ENCODE measurements around the gene EIF2AK3.
"Not testable (repeated sequence)": the region's sequence is repeated elsewhere in the genome, so short reads cannot be mapped to it uniquely, and the experiment has no call there.

The EIF2AK3 gene

DNA sequence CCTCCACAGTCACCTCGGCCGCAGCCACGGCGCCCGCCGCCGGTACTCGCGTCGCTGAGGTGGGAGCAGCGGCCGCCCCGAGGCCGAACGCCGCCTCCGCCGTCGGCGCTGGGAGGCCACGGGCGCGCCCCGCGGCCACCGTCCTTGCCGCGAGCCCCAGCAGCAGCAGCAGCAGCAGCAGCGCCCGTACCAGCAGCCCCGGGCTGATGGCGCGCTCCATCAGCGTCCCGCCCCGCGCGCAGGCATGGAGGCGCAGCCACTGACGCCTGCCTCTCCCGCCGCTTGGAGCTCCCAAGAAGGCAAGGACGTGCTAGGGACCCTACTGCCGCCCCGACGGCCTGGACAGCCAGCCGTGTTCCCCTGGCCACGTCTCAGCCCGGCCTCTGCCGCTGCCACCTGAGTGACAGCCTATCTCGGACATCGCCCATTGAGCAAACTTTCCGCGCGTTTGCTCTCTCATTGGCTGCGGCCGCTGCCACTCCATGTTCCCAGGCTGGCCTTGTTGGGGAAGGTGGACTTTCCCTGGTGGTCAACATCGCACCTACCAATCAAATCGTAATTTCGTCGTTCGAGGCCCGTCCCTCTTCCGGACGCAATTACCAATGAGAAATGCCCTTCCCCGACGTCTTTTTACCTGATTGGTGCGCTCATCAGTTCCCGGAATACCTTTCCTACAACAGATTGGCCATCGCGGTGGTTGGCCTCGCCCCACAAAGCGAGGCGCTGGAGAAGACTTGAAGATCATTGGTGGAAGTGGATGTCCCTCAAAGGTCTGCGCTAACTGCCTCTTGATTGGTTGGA, at the start of gene EIF2AK3:
TSS of gene EIF2AK3 (minus strand) at position 410 of the 801 bp plus-strand sequence. CDS start at position 220, 190 bp downstream.
- peak; percentile 91 to 92 for DNase-seq

DNA sequence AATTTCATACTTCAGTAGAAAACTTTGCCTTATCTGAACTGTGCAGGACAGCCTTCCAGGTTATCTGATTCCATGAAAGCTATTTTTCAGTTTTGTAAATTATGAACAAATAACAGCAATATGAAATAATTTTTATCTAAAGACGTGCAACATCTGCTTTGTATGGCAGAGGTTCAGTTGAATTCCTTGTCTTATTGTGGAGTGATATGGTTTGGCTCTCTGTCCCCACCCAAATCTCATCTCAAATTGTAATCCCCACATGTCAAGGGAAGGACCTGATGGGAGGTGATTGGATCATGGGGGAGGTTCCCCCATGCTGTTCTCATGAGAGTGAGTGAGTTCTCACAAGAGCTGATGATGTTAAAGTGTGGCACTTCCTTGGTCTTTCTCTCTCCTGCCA, 46.1 kb upstream of the EIF2AK3 start:
- no peak for DNase-seq

DNA sequence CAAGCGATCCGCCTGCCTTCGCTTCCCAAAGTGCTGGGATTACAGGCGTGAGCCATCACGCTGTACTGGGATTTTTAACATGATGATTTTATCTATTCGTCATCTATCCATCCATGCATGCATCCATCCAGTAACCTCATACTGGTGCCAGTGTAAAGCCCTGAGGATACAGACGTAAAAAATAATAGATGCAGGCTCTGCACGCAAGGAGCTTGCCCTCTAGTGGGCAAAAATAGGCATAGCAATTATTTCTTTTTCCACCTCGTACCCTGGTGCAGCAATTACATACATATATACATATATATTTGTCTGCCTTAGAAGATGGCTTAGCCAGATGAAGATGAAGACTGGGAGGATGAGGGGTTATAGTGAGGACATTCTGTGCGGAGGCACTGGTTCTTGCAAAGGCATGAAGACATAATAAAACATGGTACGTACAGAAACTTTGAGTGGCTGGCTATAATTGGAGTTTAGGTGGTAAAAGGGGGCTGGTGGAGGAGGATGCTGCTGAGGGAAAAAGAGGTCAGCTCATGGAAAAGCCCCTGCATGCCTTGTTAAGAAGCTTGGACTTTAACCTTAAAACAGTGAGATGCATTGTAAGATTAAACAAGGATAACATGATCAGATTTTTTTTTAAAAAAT, 44.6 kb upstream of the EIF2AK3 start:
- peak in 1 of 2 donors; percentile 5 for DNase-seq

DNA sequence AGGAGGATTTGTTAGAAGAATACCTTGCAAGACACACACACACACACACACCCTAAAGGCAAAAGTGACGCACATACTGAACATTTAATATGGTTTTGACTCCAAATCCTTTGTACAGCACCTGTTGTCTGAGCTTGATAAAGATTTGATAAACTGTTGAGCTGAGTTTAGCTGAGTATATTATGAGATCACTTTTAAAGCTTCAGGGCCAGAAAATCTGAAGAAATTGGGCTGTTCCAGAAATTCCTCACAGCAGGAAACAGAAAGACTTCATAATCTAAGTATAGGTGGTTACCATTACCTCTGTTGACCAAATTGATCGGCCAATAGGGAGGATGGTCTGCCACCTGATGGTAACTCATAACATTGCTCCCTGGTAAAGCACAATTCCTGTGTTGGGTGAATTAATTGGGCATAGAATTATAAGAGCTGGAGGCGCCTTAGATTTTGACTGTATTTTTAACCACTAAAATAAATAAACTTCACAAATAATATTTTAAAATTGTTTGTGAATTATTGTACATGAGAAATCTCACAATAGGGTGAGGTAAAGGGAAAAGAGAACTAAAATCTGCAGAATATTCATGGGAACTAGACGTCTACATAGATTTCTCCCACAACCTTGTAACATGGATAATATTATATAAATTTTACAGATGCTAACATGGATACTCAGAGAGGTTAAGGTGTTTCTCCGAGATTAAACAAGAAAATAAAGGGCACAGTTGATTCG, 42.4 kb upstream of the EIF2AK3 start:
- peak; percentile 9 to 15 for DNase-seq

DNA sequence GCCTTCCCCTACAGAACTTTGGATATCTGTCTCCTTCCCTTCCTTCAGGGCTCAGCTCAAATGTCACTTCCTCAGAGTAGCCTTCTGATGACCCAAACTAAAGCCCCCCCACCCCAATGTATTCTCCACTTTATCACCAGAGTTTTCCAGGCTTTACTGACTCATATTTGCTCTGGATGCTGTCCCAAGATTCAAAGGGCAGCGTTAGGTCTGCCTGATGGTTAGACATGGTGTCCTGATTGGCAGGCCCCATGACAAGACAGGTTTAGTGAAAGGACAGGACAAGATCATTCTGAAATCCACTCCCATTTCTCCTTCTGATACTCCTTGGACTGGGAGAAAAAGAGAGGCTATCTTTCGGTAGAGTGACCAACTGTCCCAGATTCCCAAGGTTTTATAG, 41.6 kb upstream of the EIF2AK3 start:
- no peak for DNase-seq

DNA sequence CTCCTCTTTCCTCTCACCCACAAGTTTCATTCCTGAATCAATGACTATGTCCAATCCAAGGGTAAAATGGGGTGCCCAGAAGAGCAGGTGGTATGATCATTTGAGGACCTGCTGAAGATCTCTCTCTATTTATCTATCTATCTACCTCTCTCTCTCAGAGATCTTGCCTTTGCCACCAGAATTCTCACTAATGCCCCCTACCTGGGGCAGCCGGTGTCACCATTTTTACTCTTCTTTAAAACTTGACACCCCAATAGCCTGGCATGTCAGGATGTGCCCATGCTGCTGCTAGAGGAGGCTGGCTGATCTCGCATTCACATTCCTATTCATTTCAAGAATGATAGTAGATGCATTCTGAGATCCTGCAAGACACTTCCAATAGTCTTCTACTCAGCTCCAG, 40.0 kb upstream of the EIF2AK3 start:
- no peak for DNase-seq

DNA sequence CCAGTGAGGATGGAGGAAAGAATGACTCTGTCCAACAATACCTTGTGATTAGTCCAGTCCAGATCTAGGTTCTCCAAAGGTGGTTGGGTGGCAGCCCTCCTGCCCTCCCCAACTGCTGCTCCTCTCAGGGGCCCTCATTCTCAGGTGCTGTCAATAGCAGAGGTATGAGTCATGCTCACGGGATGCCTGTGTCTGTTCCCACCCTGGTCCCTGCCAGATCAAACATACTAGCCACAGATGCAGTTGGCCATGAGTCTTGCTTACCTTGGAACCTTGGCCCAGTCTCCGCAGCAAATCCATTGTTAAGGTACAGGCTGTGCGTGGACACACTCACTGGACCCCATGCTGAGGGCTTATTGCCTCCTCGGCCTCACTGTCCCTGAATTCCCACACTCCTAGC, 39.3 kb upstream of the EIF2AK3 start:
- no peak for DNase-seq

DNA sequence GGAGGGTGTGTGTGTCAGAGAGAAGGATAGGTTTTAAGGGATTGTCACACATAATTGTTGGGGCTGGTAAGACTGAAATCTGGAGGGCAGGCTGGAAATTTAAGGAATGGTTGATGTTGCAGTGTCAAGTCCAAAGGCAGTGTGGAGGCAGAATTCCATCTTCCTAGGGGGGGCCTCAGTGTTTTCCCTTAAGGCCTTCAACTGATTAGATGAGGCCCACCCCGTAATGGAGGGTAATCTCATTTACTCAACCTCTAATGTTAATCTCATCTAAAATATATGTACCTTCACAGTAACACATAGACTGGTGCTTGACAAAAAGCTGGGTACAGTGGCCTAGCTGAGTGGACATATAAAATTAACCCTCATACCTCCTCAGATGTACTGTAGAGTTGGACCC, 33.4 kb upstream of the EIF2AK3 start:
- no peak for DNase-seq

DNA sequence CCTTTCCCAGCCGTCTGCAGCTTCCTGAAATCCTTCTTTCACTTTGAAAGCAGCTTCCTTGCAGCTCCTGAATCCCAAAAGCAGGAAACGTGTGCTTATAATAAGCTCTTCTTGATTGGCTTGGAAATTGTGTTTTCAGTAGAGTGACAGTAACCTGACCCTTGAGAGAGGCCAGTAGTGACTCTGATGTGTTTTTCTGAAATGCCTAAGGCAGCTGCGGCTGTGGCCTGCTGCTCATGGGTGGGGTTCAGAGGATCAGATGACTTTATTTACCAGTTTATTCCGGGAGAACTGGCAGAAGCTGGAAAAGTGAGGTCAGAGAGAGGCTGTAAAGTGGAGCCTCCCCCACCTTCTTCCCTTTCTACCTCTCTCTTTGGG, 32.3 kb upstream of the EIF2AK3 start:
- no peak for DNase-seq

DNA sequence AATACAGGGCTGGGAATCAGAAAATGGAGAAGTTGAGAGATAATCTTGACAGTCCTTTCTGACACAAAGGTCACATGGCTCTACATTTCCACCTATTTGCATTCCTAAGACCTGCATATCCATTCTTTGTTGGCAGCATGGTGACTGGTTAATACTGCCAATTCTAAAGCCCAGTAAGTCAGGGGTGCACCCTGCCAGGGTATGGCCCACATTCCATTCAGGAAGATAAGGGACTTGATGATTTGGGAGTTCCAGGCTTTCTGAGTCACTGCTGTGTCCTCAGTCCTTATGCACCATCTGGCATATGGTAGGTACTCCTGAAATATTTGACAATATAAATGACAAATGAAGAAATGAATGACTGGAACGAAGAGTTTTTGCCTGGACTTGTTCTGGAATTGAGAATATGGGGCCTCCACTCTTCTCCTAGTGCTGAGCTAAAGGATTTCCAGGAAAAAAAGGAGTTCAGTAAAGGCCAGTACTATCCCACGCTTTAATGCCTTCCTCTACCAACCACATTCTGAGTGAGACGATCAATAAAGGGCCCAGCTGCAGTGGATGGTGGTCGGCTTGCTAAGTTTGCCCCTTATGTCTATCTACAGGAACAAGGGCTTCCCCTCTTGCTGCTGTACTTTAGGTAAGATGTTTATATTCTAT, 31.7 kb upstream of the EIF2AK3 start:
- no peak for DNase-seq

DNA sequence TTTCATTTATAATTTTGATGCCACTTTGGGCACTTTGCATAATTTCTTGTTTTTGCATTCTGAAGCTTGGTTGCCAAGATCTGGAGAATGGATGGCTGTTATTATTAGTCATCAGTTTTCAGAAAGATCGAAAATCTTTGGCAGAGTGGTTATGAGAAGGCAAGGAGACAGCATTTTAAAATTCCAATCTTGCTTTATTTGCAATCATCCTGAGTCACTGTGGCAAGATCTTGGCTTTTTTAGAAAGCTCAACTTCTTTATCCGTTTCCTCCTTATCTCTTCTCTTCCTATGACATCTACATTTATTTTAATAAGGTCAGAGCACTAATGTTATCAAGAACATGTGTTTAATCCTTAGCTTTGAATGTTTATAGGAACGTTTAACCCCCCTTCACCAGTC, 31.1 kb upstream of the EIF2AK3 start:
- DNase-seq: no peak

DNA sequence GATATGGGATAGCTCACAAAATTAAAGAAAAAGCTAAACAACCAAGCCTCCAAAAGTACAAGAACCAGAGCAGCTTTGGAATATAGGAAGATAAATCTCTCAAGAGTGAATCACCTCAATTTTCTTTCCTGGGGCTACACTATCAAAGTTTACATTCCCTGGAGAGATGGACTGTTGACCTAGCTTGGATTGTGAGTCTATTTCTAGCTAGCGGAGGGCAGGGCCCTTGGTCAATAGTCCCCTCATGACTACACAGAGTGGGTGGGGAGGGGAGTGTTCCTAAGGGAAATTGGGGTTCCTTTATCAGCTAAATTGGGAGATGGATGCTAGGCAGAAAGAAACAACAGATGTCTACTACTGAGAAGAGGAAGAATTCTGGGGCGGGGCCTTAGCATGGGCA, 29.9 kb upstream of the EIF2AK3 start:
- DNase-seq: no peak

DNA sequence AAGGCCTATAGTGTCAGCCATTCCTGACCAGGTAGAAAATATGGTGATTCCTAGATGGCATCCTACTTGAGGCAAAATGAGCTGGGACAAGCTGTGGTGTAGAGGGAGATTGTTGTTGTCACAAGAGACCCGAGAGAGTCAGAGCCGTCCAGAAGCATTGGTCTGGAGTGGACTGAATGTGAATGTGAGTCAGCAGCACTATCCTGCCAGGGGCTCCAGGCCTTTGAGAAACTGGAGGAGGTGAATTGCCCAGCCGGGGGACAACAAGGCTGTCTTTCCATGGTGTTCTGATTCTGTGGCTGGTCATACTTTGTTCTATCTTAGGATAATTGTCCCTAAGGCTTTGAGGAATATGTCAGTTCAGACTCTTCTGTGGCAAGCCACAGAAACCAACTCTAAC, 29.4 kb upstream of the EIF2AK3 start:
- DNase-seq: no peak

DNA sequence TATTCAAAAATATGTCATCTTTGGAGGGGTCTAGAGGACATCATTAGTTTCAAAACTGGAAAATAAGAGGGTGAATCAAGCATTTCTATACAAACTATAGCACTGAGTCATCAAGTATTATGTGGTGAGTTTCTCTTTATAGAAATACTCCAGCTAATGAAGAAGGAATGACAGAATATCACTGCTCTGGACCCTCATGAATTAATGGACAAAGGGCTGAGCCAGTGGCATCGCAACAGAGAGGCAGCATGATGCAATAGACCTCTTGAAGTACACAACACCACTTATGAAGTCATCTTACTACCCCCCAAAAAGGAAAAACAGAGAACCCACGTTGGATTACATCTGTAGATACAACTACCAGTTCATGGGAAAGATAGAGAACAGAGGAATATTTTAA, 27.4 kb upstream of the EIF2AK3 start:
- DNase-seq: no peak

DNA sequence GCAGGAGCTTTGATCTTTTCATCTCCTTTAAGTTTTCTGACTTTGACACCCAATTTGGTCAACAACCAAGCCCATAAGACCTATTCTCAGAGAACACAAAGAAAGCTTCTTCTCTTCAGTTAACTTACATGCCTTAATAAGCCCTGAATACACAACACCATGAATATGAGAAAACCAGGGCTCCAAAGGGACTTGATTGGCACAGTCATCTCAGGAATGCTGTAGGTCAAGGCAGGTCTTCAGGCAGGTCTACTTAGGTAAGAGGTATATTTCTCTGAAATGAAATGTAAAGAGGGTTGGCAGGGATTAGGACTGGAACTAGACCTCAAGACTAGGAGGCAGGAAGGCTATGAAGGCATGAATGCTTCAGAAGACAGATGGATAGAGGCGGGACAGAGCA, 24.4 kb upstream of the EIF2AK3 start:
- DNase-seq: no peak

DNA sequence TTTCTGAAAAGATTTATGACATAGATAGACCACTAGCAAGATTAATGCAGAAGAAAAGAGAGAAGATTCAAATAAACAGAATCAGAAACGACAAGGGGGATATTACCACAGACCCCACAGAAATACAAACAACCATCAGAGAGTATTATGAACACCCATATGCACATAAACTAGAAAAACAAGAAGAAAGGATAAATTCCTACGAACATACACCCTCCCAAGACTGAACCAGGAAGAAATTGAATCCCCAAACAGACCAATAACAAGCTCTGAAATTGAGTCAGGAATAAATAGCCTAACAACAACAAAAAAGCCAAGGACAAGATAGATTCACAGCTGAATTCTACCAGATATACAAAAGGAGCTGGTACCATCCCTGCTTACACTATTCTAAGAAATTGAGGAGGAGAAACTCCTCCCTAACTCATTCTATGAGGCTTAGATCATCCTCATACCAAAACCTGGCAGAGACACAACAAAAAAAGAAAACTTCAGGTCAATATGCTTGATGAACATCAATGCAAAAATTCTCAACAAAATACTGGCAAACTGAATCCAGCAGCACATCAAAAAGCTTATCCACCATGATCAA, 18.1 kb upstream of the EIF2AK3 start:
- DNase-seq: not testable (repeated sequence)

DNA sequence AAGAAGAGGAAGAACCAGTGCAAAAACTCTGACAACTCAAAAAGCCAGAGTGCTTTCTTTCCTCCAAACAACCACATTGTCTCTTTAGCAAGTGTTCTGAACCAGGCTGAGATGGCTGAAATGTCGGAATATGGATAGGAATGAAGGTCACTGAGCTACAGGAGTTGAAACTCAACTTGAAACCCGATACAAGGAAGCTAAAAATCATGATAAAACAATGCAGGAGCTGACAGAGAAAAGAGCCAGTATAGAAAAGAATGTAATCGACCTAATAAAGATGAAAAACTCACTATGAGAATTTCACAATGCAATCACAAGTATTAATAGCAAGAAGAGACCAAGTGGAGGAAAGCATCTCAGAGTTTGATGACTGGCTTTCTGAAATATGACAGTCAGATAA, 15.0 kb upstream of the EIF2AK3 start:
- DNase-seq: no peak

DNA sequence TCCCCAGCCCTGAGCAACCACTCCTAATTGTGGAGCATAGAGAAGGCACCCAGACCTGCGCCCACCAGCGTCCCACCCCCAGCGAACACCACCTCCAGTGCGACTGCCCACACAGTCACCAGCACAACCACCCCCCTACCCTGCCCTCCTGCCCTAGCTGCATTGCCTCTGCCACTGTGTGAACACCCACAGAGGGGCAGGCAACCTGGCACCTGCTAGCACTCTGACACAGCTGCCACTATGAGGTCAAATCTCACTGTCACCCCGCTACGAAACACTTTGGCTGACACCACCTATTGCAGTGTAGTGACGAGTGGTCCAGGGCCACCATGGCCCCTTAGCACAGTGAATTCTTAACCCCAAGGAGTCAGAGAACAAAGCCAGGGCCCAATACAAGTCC, 14.1 kb upstream of the EIF2AK3 start:
- no peak for DNase-seq

DNA sequence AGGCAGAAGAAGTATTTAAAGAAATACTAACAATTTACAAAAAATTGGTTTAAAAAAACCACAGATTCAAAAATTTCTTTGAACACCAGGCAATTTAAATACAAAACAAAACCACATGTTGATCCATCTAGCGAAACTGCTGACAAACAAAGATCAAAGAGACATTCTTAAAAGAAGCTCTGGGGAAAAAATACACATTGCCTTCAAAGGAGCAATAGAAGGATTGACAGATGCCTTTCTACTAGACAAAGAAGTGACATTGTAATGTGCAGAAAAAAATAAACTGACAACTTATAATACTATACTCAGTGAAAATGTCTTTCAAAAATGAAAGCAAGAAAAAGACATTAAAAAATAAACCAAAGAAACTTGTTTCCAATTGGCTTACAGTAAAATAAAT, 12.6 kb upstream of the EIF2AK3 start:
- DNase-seq: no peak

DNA sequence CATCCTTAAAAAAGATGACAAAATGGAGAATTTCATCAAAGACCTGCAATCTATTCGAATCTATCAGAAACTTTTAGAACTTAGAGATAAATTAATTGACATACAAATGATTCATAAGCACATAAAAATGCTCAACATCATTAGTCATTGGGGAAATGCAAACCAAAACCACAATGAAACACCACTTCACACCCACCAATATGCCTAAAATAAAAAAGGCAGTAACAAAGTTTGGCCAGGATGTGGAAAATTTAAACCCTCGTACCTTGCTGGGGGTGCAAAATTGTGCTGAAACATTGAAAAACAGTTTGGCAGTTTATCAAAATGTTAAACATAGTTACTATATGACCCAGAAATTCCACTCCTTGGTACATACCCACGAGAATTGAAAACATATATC, 11.5 kb upstream of the EIF2AK3 start:
- peak; percentile 11 to 17 for DNase-seq

DNA sequence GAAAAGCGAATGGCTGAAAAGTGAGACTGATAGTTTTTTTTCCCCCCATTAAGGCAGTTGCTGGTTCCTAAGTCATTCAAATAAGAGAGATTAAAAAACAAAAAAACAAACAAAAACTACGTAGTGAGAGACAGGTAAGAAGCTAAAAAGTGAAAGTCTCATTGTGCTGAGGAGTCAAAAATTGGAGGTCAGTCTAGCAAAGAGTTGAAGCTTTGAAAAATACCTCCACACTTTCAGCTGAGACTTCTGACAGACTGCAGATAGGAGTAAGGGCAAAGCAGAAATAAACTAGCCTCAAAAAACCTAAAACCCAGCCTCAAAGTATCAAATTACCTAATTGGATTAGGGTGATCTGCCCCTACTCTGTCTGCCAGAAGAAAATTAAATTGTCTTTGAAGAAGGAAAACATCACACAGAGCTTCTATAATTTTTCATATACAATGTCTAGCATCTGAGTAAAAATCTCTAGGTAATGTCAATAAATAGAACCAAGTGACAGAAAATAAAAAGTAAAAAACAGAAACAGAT, 10.9 kb upstream of the EIF2AK3 start:
- no peak for DNase-seq

DNA sequence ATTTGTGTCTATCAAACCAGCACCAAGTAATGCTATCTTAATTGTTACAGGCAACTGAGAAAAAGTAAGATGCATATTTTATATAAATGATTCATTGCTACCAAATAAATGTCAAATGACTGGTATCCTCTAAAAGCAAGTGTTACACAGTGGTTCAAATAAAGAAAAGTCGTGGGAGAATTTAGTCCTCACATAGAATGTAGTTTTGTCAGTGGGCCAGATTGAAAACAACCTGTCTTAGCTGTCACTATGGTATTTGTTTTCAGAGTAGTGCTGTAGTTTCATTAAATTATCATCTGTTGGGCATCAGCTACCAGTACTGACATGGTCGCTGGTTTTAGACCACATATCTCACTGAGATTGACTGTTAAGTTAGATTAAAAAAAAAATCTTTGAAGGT, 10.2 kb upstream of the EIF2AK3 start:
- DNase-seq: no peak

DNA sequence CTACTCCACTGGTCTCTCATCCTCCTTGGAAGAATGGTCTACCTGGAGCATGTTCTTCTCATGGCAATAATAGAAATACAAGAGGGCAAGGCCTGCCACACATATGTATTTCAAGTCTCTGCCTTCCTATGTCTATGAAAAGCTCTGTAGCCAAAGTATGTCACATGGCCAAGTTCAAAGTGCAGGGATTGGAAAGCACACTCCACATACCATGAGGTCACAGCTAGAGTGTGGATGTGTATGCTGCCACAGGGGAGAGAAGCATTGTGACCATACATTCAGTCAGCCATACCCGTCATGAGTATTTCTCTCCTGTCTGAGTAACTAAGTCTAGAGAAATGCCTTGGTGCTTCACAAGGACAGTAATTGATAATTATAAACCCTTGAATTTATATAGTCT, 8.8 kb upstream of the EIF2AK3 start:
- no peak for DNase-seq

All from activated CD4-positive, alpha-beta T cell treated with anti-CD3 and anti-CD28 coated beads for 4 hours (primary cell).